ENCODE measurements around the gene SLC9A2. TPM values are rescaled to one million over a fixed set of nuclear protein-coding genes. Genes with fewer than 3 reads are reported as not detected.

Gene SLC9A2
- total RNA-seq, 5 donors from 2014 or later (not counting 1 experiment from before 2014, with no cell fraction given) = not detected

- ChIA-PET CTCF (no interaction called here), POLR2A (no interaction called here)
- 20% methylated on average over 1 of the region's 2 CpGs for WGBS (ENCODE audit: insufficient coverage)
- peaks cover 0 to 4% of the 10 kb centered on the region in 2 experiments for H3K27me3 ChIP-seq (replicated peaks in 1 of 2; ENCODE audit: control insufficient read depth in 2 of 2, extremely low read depth in 1 of 2, insufficient read depth in 2 of 2, low read length in 1 of 2)
- peak in 2 of 35 experiments; percentile 5 to 11 for DNase-seq
- Mint-ChIP-seq H3K4me1 (peaks cover 13 to 24% (median 13%) of the 10 kb centered on the region in 3 donors), H3K9me3 (no peaks in the 10 kb centered on the region), H3K27me3 (peaks cover 0 to 3% of the 10 kb centered on the region in 2 donors), H3K4me3 (no peak overlapping the region), H3K36me3 (no peaks in the 10 kb centered on the region), H3K27ac (no peak overlapping the region)
- ATAC-seq (replicated peaks in 1 of 4) = peak in 3 of 4 experiments; percentile 65 to 70 (median 67)
- no peaks in the 10 kb centered on the region for H3K36me3 ChIP-seq (ENCODE audit: control insufficient read depth in 2 of 2, extremely low read depth in 1 of 2, insufficient read depth in 1 of 2, low read length in 1 of 2)
- peaks cover 3 to 8% of the 10 kb centered on the region in 2 experiments for H3K4me1 ChIP-seq (ENCODE audit: control insufficient read depth in 1 of 2, extremely low read depth in 1 of 2, insufficient read depth in 2 of 2, low read length in 2 of 2)
- no peak overlapping the region for H3K4me3 ChIP-seq (ENCODE audit: control insufficient read depth in 1 of 2, extremely low read depth in 1 of 2, low read length in 1 of 2)
- no peaks in the 10 kb centered on the region for H3K9me3 ChIP-seq
- no peak overlapping the region for H3K27ac ChIP-seq (ENCODE audit: low read length)
These were observed 45.1 kb downstream of the SLC9A2 start for GRCh38 chr2:102664471-102664909.

GRCh38 chr2:102667072-102667471, 47.7 kb downstream of the SLC9A2 start:
- H3K9me3 ChIP-seq = no peaks in the 10 kb centered on the region
- CTCF ChIA-PET = no interaction called here
- H3K36me3 Mint-ChIP-seq = no peaks in the 10 kb centered on the region
- no peak overlapping the region for H3K4me3 ChIP-seq (ENCODE audit: control insufficient read depth in 1 of 2, extremely low read depth in 1 of 2, low read length in 1 of 2)
- peaks cover 3 to 8% of the 10 kb centered on the region in 2 experiments for H3K4me1 ChIP-seq (ENCODE audit: control insufficient read depth in 1 of 2, extremely low read depth in 1 of 2, insufficient read depth in 2 of 2, low read length in 2 of 2)
- ATAC-seq (replicated peaks in 1 of 4) = no peak
- no peaks in the 10 kb centered on the region for H3K36me3 ChIP-seq (ENCODE audit: control insufficient read depth in 2 of 2, extremely low read depth in 1 of 2, insufficient read depth in 1 of 2, low read length in 1 of 2)
- no peak for DNase-seq
- POLR2A ChIA-PET = no interaction called here
- H3K27ac ChIP-seq (ENCODE audit: low read length) = no peak overlapping the region
- peaks cover 0 to 11% of the 10 kb centered on the region in 2 donors for H3K27me3 Mint-ChIP-seq
- H3K4me1 Mint-ChIP-seq = peaks cover 12 to 24% (median 13%) of the 10 kb centered on the region in 3 donors
- no peak overlapping the region for H3K4me3 Mint-ChIP-seq
- no peak overlapping the region for H3K27ac Mint-ChIP-seq
- H3K27me3 ChIP-seq (replicated peaks in 1 of 2; ENCODE audit: control insufficient read depth in 2 of 2, extremely low read depth in 1 of 2, insufficient read depth in 2 of 2, low read length in 1 of 2) = peaks cover 0 to 4% of the 10 kb centered on the region in 2 experiments
- WGBS (ENCODE audit: insufficient coverage) = 80% methylated on average over 1 of the region's 2 CpGs
- no peaks in the 10 kb centered on the region for H3K9me3 Mint-ChIP-seq

GRCh38 chr2:102668171-102668570, 48.8 kb downstream of the SLC9A2 start:
- ATAC-seq (replicated peaks in 1 of 4) (no peak), DNase-seq (no peak)
- Mint-ChIP-seq H3K4me1 (peaks cover under 1 to 13% (median 4%) of the 10 kb centered on the region in 3 donors), H3K27me3 (peaks cover 0 to 15% of the 10 kb centered on the region in 2 donors), H3K9me3 (no peaks in the 10 kb centered on the region), H3K36me3 (no peaks in the 10 kb centered on the region), H3K27ac (no peak overlapping the region), H3K4me3 (no peak overlapping the region)
- Histone ChIP-seq H3K9me3 (no peaks in the 10 kb centered on the region), H3K27me3 (replicated peaks in 1 of 2; ENCODE audit: control insufficient read depth in 2 of 2, extremely low read depth in 1 of 2, insufficient read depth in 2 of 2, low read length in 1 of 2) (no peaks in the 10 kb centered on the region), H3K4me1 (ENCODE audit: control insufficient read depth in 1 of 2, extremely low read depth in 1 of 2, insufficient read depth in 2 of 2, low read length in 2 of 2) (peaks cover 0 to 3% of the 10 kb centered on the region in 2 experiments), H3K36me3 (ENCODE audit: control insufficient read depth in 2 of 2, extremely low read depth in 1 of 2, insufficient read depth in 1 of 2, low read length in 1 of 2) (no peaks in the 10 kb centered on the region), H3K27ac (ENCODE audit: low read length) (no peak overlapping the region), H3K4me3 (ENCODE audit: control insufficient read depth in 1 of 2, extremely low read depth in 1 of 2, low read length in 1 of 2) (no peak overlapping the region)
- ChIA-PET CTCF (interaction anchor here in 1 of 2 donors (0.6 kb wide), 1 partner anchor 32 kb away, joined by 3 read pairs; no protein-coding TSS in a partner anchor), POLR2A (no interaction called here)
- WGBS (ENCODE audit: insufficient coverage) = 83% methylated on average over 1 of the region's 4 CpGs

GRCh38 chr2:102669401-102669800, 50.0 kb downstream of the SLC9A2 start:
- no peaks in the 10 kb centered on the region for H3K4me1 ChIP-seq (ENCODE audit: control insufficient read depth in 1 of 2, extremely low read depth in 1 of 2, insufficient read depth in 2 of 2, low read length in 2 of 2)
- Mint-ChIP-seq H3K27me3 (peaks cover 0 to 15% of the 10 kb centered on the region in 2 donors), H3K4me1 (peaks cover 0 to 5% (median 1%) of the 10 kb centered on the region in 3 donors), H3K4me3 (no peak overlapping the region), H3K36me3 (no peaks in the 10 kb centered on the region), H3K9me3 (no peaks in the 10 kb centered on the region), H3K27ac (no peak overlapping the region)
- WGBS (ENCODE audit: insufficient coverage) = 40% methylated on average over 1 of the region's 1 CpG
- ATAC-seq (replicated peaks in 1 of 4) (no peak), DNase-seq (no peak)
- H3K9me3 ChIP-seq = no peaks in the 10 kb centered on the region
- POLR2A ChIA-PET = no interaction called here
- no peaks in the 10 kb centered on the region for H3K27me3 ChIP-seq (replicated peaks in 1 of 2; ENCODE audit: control insufficient read depth in 2 of 2, extremely low read depth in 1 of 2, insufficient read depth in 2 of 2, low read length in 1 of 2)
- no peaks in the 10 kb centered on the region for H3K36me3 ChIP-seq (ENCODE audit: control insufficient read depth in 2 of 2, extremely low read depth in 1 of 2, insufficient read depth in 1 of 2, low read length in 1 of 2)
- CTCF ChIA-PET = no interaction called here
- no peak overlapping the region for H3K27ac ChIP-seq (ENCODE audit: low read length)
- H3K4me3 ChIP-seq (ENCODE audit: control insufficient read depth in 1 of 2, extremely low read depth in 1 of 2, low read length in 1 of 2) = no peak overlapping the region

- no peaks in the 10 kb centered on the region for H3K36me3 ChIP-seq (ENCODE audit: control insufficient read depth in 2 of 2, extremely low read depth in 1 of 2, insufficient read depth in 1 of 2, low read length in 1 of 2)
- ChIA-PET POLR2A (no interaction called here), CTCF (no interaction called here)
- no peak overlapping the region for H3K27ac Mint-ChIP-seq
- H3K27ac ChIP-seq (ENCODE audit: low read length) = no peak overlapping the region
- 78% methylated on average over 1 of the region's 4 CpGs for WGBS (ENCODE audit: insufficient coverage)
- H3K4me3 ChIP-seq (ENCODE audit: control insufficient read depth in 1 of 2, extremely low read depth in 1 of 2, low read length in 1 of 2) = no peak overlapping the region
- H3K27me3 ChIP-seq (replicated peaks in 1 of 2; ENCODE audit: control insufficient read depth in 2 of 2, extremely low read depth in 1 of 2, insufficient read depth in 2 of 2, low read length in 1 of 2) = no peaks in the 10 kb centered on the region
- no peaks in the 10 kb centered on the region for H3K4me1 Mint-ChIP-seq
- ATAC-seq (replicated peaks in 1 of 4) (no peak), DNase-seq (no peak)
- no peak overlapping the region for H3K4me3 Mint-ChIP-seq
- H3K9me3 ChIP-seq = no peaks in the 10 kb centered on the region
- no peaks in the 10 kb centered on the region for H3K4me1 ChIP-seq (ENCODE audit: control insufficient read depth in 1 of 2, extremely low read depth in 1 of 2, insufficient read depth in 2 of 2, low read length in 2 of 2)
- no peaks in the 10 kb centered on the region for H3K9me3 Mint-ChIP-seq
- peaks cover 0 to 25% of the 10 kb centered on the region in 2 donors for H3K27me3 Mint-ChIP-seq
- no peaks in the 10 kb centered on the region for H3K36me3 Mint-ChIP-seq
These were observed 52.9 kb downstream of the SLC9A2 start for GRCh38 chr2:102672107-102672776.

GRCh38 chr2:102674370-102674769, 55.0 kb downstream of the SLC9A2 start:
- no CpG with 5 or more reads among the region's 2 CpGs for WGBS (ENCODE audit: insufficient coverage)
- Histone ChIP-seq H3K27ac (ENCODE audit: low read length) (no peak overlapping the region), H3K27me3 (replicated peaks in 1 of 2; ENCODE audit: control insufficient read depth in 2 of 2, extremely low read depth in 1 of 2, insufficient read depth in 2 of 2, low read length in 1 of 2) (no peaks in the 10 kb centered on the region), H3K4me1 (ENCODE audit: control insufficient read depth in 1 of 2, extremely low read depth in 1 of 2, insufficient read depth in 2 of 2, low read length in 2 of 2) (no peaks in the 10 kb centered on the region), H3K36me3 (ENCODE audit: control insufficient read depth in 2 of 2, extremely low read depth in 1 of 2, insufficient read depth in 1 of 2, low read length in 1 of 2) (no peaks in the 10 kb centered on the region), H3K9me3 (no peaks in the 10 kb centered on the region), H3K4me3 (ENCODE audit: control insufficient read depth in 1 of 2, extremely low read depth in 1 of 2, low read length in 1 of 2) (no peak overlapping the region)
- peaks cover 0 to 24% of the 10 kb centered on the region in 2 donors for H3K27me3 Mint-ChIP-seq
- H3K27ac Mint-ChIP-seq = no peak overlapping the region
- H3K36me3 Mint-ChIP-seq = no peaks in the 10 kb centered on the region
- H3K4me1 Mint-ChIP-seq = no peaks in the 10 kb centered on the region
- ChIA-PET CTCF (no interaction called here), POLR2A (interaction anchor here in 1 of 2 donors (0.6 kb wide), 1 partner anchor 219 kb away, joined by 4 read pairs; no protein-coding TSS in a partner anchor)
- no peaks in the 10 kb centered on the region for H3K9me3 Mint-ChIP-seq
- H3K4me3 Mint-ChIP-seq = no peak overlapping the region
- no peak for ATAC-seq (replicated peaks in 1 of 4)
- no peak for DNase-seq

All from T-cell (primary cell).